C4-2B (cell line): Measurements from ENCODE around the gene DYTN.

ENCODE experiments used
- H3K27ac ChIP-seq: fragments of 450-650 bp; 2 replicates; pipeline ENCODE4 v1.5.1; 2017
- CTCF ChIP-seq: fragments of 450-650 bp; conservative IDR thresholded peaks from 2 replicates; pipeline ENCODE4 v1.5.1; 2017; ENCODE audit warnings: mild to moderate bottlenecking
- ZFX ChIP-seq: fragments of 450-650 bp; IDR thresholded peaks from 2 replicates; pipeline ENCODE4 v1.6.1; 2017

The DYTN gene

GRCh38 chr2:206696910-206697309 lies 21.3 kb downstream of the DYTN start:
- H3K27ac ChIP-seq = no peak overlapping the region
- no peak for TF ChIP-seq CTCF
- no peak for TF ChIP-seq ZFX

GRCh38 chr2:206693399-206694137 lies 24.6 kb downstream of the DYTN start:
- no peak for TF ChIP-seq ZFX
- TF ChIP-seq CTCF = peak; percentile 75

GRCh38 chr2:206692971-206693370 lies 25.2 kb downstream of the DYTN start:
- no peak for TF ChIP-seq ZFX
- no peak for TF ChIP-seq CTCF
- H3K27ac ChIP-seq = no peak overlapping the region

More at GRCh38 chr2:206693399-206694137, 24.6 kb downstream of the DYTN start:
- no peak overlapping the region for H3K27ac ChIP-seq

GRCh38 chr2:206688990-206689389 lies 29.2 kb downstream of the DYTN start:
- no peak overlapping the region for H3K27ac ChIP-seq
- TF ChIP-seq ZFX (no peak), CTCF (no peak)

GRCh38 chr2:206688453-206688852 lies 29.7 kb downstream of the DYTN start:
- H3K27ac ChIP-seq = no peak overlapping the region
- TF ChIP-seq ZFX = no peak
- TF ChIP-seq CTCF = no peak

- TF ChIP-seq ZFX (no peak), CTCF (no peak)
- no peak overlapping the region for H3K27ac ChIP-seq
Measured at GRCh38 chr2:206683546-206683945, 34.6 kb downstream of the DYTN start.

- no peak overlapping the region for H3K27ac ChIP-seq
- TF ChIP-seq ZFX = no peak
- TF ChIP-seq CTCF = no peak
Measured at GRCh38 chr2:206670531-206671319, 47.5 kb downstream of the DYTN start.
